Lower leg skin (tissue), 3 donors: ENCODE measurements around the gene ARPC1A.

Experiments
- POLR2A ChIP-seq, 2 donors: fragments of 450-650 bp; IDR thresholded peaks; one replicate each; pipeline ENCODE4 v1.6.1; 2016 to 2017; ENCODE audit warnings: antibody characterized with exemption in 2 of 2, mild to moderate bottlenecking in 1 of 2, moderate library complexity in 1 of 2
- TF ChIP-seq, protein P1 (sequence below), 3 donors: fragments of 450-650 bp; IDR thresholded peaks; one replicate each; pipeline ENCODE4 v1.5.1; 2016; ENCODE audit warnings: antibody characterized with exemption in 3 of 3, mild to moderate bottlenecking in 3 of 3, moderate library complexity in 2 of 3

GRCh38 chr7:99311702-99312101, 14.0 kb upstream of the ARPC1A start:
- TF ChIP-seq POLR2A (IDR thresholded peaks at IDR 0.05), result no peak
- TF ChIP-seq, protein P1, sequence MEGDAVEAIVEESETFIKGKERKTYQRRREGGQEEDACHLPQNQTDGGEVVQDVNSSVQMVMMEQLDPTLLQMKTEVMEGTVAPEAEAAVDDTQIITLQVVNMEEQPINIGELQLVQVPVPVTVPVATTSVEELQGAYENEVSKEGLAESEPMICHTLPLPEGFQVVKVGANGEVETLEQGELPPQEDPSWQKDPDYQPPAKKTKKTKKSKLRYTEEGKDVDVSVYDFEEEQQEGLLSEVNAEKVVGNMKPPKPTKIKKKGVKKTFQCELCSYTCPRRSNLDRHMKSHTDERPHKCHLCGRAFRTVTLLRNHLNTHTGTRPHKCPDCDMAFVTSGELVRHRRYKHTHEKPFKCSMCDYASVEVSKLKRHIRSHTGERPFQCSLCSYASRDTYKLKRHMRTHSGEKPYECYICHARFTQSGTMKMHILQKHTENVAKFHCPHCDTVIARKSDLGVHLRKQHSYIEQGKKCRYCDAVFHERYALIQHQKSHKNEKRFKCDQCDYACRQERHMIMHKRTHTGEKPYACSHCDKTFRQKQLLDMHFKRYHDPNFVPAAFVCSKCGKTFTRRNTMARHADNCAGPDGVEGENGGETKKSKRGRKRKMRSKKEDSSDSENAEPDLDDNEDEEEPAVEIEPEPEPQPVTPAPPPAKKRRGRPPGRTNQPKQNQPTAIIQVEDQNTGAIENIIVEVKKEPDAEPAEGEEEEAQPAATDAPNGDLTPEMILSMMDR (IDR thresholded peaks at IDR 0.05), result no peak
